ENCODE data around the gene CNTN5. TPM values are rescaled to one million over a fixed set of nuclear protein-coding genes. Genes with fewer than 3 reads are reported as not detected.

CNTN5 gene
- polyA plus RNA-seq, 12 donors, result 3.0 to 8.7 (median 5.2) TPM; not detected in 2

DNA sequence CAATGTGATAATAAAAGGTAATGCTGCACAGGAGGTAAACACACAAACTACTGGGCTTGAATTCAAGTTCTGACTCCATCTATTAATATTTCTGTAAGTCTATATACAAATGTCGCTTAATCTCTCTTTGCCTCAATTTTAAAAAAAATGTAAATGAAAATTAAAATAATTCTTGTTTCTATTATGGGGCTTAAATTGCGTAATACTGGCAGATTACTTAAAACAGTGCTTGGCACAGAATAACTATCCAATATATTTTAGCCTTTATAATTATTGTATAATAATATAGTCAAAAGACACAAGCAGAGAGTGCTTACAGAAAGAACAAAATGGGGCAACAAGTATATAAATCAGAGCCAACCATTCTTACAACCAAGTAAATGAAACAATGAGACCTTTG lies 489.1 kb downstream of the CNTN5 start:
- no peak for DNase-seq

DNA sequence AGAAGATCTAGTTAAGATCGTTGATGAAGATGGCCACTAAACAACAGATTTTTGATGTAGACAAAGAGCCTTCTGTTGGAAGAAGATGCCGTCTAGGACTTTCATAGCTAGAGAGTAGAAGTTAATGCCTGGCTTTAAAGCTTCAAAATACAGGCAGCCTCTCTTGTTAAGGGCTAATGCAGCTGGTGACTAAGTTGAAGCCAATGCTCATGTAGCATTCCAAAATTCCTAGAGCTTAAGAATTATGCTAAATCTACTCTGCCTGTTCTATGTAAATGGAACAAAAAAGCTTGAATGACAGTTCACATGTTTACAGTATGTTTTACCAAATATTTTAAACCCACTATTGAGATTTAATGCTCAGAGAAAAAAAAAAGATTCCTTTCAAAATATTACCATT lies 492.6 kb downstream of the CNTN5 start:
- DNase-seq, result no peak

DNA sequence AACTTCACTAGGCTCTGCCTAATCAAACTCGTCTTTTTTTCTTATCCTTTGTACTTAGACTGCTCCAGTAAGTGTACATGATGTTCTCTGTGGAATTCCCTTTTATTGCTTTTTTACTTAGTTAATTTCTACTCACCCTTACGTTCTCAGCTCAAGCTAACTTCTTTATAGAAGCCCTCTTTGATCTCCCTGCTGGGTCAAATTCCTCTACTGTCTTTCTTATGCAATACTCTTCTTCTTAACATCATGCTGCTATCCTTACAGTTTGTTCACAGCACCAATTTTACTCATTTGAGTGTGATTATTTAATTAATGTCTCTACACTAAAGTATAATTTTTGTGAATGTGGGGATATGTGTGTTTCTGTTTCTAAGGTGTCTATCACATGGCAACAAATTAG lies 498.3 kb downstream of the CNTN5 start:
- no peak for DNase-seq

DNA sequence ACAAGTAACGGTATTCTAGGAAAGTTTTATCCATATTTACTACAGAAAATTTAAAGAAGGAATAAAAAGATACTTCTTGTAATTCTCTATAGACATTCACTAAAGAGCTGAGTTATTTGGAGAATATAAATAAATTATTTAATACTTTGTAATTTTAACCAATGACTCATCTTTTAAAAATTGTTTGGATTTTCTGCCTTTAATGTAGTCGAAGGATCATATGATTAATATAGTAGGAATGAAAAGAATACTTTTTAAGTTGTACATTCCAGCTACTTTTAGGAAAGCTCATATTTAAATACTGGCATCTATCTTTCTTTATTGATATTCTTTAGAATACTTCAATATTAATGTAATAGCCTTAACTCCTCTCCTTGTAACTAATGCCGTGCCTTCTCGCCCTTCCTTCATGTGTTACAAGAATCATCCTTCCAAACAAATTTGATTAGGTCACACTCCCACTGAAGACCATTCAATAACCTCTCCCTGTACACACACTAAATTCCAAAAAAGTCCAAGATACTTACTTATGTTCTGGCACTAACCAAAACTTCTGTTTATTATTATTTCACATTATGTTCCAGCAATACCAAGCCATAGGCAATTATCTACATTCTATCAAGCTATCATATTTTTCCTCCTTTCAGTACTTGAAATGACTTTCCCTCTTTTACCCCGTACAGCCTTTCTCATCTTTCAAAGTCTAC lies 501.9 kb downstream of the CNTN5 start:
- no peak for DNase-seq

DNA sequence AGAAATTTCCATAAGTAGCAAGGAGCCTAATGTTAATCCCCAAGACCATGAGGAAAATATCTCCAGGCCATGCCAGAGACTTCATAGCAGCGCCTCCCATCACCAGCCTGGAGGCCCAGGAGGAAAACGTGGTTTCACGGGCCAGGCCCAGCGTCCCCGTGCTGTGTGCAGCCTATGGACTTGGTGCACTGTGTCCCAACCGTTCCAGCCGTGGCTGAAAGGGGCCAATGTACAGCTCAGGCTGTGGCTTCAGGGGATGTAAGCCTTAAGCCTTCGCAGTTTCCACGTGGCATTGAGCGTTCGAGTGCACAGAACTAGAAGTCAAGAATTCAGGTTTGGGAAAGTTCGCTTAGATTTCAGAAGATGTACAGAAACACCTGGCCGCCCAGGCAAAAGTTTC lies 510.7 kb downstream of the CNTN5 start:
- no peak for DNase-seq

DNA sequence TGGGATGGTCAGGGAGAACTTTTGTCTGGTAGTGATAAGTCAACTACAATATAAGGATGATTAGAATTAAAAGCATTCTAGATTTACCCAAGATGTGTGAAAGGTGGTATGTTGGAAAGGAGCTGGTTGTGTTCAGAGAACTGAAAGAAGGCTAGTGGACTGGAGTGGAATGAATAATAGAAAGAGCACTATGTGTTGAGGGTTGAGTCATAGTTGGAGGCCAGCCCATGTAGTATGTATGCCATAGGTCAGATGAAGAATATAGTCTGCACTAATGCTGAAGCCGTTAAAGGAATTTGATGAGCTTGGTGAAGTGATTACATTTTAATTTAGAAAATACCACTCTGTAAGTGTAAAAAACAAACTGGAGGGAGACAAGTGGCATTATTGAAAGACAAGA lies 514.1 kb downstream of the CNTN5 start:
- no peak for DNase-seq

DNA sequence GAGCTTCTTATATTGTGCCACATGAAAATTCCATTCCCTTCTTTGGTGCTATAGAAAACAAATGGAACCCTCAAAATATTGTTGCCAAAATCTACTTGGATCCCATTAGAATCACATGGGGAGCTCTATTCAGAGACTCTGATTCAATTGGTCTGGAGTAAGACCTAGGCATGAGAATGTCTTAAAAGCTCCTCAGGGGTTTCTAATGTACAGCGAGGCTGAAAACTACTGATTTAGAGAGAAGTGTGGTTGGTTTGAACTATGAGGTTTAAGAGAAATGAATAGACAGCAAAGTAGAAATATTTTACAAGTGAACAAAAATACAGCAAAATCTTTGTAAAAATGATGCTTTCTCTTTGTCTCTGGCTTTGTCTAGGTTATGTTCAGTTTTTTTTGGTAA lies 514.7 kb downstream of the CNTN5 start:
- DNase-seq, result no peak

DNA sequence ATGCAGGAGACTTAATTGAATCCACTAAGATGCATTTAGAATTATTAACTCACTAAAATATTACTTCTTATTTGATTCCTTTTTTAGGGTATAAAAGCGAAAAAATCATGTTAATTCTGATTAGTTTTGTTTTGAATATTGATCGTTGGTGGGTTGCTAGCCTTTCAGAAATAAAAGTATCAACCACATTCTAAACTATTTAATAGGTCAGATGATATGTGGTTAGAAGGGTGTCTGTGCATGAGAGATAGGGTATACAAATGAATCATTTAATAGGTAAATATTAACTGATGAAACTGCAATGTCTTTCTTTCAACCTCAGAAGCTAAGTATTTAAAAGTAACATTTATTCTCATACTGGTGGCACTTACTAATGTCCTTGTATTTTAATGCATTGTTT lies 515.1 kb downstream of the CNTN5 start:
- DNase-seq, result no peak

DNA sequence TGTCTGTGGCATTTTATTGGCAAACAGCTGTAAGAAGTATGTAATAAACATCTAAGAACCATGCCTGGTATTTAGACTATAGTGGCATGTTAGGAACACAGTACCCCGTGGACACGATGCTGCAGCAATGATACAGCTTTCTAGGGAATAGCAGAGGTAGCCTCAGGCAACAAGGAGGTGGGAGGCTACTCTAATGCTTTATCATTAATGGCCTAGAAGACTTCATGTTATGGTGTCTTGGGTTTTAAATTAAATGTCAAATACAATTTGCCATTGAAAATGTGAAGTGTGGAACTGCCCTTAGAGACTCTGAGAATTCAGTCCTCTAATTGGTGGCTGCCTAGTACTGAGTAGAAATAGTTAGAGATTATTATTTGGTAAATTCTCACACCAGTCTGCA lies 516.9 kb downstream of the CNTN5 start:
- no peak for DNase-seq

DNA sequence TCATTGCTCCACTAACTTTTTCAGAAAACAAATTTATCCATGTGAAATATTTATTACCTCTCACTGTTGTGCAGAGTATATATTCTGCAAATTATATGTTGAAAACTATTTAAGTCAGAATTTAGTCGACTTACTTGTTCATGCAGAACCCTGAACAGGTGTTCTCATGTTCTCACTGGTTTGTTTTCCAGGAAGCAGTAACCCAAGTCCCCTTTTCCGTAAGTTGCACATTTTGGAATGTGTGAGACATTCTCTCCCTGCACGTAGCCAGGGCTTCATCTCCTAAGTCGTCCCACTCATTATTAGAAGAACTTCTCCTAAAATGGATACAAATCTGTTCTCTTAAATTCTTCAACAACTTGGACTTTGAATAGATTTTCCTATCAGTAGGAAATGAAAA lies 524.9 kb downstream of the CNTN5 start:
- DNase-seq, result no peak

DNA sequence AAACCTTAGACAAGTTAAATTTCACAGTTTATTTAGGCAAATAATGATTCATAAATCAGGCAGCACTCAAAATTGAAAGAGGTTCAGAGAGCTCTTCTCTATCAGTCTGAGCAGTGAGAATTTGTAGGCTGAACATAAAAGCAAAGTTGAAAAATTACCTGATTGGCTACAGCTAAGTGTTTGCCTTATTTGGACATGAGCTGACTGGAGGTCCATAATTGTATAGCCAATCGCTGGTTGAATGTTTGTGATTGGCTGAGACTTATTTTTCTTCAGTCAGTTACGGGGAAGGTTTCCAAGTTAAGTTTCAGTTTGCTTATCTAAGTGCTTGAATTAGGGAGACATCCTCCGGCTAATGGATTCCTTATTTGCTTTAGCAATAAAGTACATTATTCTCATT lies 527.5 kb downstream of the CNTN5 start:
- no peak for DNase-seq

DNA sequence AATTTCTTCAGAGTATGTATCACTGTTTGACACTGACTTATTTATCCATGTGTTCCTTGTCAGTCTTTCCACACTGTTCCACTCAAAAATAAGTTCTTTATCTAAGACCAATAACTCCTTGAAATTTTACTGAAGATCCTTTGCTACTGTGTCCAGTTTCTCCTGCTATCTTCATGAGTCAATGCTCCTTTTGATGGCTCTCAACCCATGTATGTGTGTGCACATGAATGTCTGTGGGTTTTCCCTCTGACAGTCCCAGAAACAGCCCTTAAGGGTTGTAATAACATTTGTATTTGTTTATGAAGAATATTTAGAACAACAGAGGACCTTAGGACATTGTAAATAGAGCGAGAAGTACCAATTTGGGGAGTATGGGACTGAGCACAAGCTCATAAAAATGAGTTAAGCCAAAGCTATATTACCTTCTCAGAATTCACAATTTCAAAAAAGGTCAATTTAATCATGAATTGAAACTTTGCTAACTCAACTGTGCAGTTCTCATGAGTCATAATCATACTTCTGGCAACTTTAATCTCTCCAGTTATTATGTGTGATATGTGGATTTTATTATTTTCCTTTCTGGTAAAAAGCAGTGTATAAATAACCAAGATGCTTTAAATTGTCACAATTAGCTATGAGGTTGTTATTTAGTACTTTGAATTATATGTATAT lies 533.6 kb downstream of the CNTN5 start:
- no peak for DNase-seq

DNA sequence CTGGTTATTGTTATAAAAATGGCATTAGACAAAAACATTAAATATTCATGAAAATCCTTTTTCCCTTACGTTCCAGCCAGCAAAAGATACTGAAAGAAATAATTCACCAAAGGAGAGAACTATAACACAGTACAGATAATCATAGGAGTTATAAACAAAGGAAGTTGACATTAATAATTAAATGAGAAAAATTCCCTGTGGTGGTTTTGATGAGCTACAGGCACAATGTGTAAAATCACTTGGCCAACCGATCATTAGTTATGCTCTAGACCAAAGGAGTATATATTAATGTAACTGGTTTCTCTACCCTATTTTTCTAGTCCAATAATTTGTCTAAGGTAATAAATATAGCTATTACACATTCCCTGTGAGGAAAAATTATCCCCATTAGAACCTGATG lies 534.7 kb downstream of the CNTN5 start:
- DNase-seq, result no peak

DNA sequence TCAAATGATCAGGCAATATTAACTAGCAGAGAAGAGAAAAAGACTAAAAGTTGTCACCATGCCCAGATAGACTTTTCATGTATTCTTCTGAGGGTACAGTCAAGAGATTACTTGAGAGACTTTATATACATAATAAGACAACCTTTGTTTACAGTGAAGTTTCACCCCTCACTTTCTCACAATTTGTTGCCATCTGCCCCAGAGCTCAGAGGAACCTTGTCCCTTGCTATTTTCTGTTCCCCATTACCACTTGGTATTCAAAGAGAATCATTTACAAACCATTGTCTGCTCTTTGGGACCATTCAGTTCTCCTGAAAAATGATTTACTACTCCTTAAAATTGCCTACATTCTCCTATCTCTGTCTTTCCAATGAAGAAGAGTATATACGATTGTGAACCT lies 544.6 kb downstream of the CNTN5 start:
- no peak for DNase-seq

DNA sequence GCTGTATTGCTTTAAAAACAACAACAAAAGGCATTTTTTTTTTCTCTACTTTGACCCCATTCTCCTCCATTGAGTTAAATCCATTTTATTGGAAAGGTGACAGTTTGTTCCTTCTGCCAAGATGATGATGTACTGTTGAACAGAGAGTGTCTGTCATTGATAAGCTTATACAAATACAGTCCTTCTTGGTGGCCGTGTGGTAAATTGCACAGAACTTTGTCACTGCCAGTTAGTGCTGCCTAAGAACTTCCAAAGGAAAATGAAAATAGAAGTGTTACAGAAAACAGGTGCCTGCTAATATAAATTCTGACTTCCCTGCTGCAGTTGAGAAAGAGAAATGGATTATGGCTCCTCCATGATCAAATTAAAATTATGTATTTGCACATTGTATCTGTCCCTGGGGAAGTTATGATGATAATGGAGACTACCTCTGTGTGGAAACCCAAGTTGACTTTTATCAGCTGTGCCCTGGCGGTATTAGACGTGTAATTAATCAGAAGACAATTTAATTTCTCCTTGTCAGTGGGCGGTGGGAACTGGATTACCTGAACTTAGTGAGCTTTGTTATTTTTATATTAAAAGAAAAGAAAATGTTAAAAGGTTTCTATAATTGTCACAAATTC lies 546.7 kb downstream of the CNTN5 start:
- DNase-seq, result no peak

DNA sequence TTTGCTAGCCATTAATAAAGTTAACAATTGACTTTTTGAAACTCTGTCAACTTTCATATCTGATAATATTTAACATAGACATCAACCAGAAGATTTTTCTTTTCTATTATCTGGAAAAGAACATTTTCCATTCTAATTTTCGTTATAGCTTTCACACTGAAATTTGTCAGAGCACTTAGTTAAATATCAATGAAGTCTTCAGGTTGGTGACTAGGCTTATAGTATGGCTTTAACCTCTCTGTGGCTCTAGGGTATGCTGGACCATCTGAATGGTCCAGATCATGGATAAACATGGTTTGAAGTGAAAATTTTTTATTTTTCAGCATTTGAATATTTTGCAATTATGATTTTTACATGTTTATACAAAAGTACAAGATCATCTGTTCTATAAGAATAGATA lies 548.1 kb downstream of the CNTN5 start:
- no peak for DNase-seq

DNA sequence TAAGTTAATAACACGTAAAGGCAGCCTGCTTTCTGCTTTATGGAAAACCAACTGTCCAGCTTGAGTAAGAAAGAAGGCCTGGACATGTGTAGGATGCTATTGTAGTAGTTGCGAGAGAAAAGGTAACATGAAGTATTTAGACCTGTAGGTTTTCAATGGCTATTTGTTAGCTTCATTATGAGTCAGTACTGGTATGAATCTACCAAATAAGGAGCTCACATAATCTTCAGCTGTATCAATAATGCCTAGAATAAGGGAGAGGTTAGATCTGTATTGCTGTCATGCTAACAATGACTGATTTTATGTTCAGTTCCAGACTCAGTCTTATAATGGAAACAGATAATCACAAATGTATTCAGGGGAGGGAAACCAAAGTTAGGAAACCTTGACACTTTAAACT lies 550.3 kb downstream of the CNTN5 start:
- no peak for DNase-seq

DNA sequence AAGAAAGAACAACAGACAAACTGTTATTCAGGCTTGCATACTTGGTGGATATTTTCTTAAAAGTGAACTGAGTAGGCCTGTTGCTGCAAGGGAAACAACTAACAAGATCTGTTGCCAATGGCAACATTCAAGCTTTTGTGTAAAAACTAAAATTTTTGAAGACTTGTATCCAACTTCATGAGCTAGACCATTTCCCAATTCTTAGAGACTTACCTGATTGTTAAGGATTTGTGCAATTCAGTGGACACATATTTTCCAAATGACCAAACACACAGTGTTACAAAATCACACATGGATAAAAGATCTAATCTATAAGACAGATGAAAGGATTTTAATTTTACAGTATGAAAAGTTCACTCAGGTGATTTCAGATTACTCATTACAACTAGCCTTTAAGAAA lies 564.1 kb downstream of the CNTN5 start:
- no peak for DNase-seq

DNA sequence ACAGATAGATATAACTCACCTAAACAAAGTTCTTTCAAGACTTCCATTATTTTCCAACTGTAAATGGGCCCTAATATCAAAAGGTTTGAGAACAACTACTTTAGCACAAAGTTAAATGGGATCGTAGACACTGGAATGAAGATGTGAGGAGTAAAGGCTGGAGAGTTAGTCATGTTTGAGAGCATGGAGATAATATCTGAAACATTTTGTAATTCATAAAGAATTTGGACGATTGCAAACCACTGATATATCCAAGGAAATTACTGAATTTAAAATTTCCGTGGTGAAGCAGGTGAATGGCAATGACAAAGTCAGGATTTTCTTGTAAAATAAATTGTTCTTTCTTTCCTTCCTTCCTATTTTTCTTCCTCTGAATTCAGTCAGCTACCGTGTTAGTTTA lies 564.9 kb downstream of the CNTN5 start:
- DNase-seq, result no peak

DNA sequence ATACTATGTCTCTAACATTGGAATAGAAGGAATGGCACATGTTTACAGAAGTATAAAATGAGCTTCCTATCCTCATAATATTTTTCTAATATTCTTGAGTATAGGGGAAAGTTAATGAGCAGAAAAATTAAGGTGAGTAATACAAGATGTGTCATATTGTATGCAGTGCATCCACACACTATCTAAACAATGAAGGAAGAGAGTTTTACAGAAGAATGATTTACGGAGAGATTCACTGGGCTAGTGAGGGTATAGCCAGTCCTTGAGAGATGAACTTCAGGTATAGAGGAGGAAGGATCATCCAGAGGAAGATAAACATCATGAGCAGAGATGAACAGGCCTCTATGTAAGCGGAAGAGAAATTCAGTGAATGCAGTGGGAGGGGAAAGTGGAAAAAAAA lies 569.0 kb downstream of the CNTN5 start:
- DNase-seq, result no peak

DNA sequence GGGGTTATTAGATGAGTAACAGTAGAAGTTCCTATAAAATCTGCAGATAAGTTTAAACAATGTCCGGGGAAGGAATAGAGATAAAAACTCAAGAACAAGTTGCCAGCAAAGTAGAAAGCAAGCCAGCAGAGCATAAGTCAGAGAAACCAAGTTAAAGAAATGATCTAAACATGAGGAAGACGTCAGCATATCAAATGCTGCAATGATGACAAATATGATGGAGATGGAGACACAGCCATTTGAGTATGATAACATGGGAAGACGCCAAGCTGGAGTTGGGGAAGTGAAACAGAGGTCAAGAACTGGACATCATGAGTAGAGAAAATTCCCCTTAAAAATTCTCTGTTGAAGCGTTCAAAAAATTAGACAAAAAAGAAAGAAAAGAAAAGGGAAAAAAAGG lies 571.5 kb downstream of the CNTN5 start:
- no peak for DNase-seq

DNA sequence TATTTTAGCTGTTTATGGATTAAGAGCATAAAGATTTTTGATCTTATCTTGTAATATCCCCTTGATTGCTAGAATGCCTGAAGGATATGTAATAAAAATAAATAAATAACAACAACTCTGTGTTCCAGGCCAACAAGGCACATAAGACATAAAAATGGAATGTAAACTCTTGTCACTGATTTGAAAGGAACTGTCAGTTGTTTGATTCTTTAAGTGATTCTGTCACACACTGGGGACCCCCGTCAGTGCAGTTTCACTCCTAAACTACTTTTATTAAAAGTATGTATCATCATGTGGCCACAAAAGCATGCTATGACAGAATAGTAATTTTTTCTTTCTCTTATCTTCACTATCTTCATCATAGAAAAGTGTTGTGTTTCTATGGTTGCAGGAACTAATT lies 572.4 kb downstream of the CNTN5 start:
- DNase-seq, result no peak

DNA sequence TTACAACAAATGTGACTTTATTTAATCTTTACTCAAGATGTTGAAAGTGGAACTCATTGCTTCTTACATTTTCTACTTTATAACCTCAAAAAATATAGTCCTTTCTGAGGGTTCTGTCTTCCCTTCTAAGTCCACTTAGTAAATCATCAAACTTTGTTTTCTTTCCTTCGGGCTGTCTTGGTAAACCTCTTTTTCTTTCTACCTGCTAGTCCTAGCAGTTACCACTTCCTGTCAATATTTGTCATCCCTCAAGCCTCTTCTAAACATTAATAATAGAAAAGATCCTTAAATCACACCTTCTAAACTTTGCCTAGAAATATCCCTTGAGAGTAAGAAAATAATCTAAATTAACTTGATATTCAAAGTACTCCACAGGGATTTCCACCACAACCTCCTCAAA lies 580.4 kb downstream of the CNTN5 start:
- no peak for DNase-seq

DNA sequence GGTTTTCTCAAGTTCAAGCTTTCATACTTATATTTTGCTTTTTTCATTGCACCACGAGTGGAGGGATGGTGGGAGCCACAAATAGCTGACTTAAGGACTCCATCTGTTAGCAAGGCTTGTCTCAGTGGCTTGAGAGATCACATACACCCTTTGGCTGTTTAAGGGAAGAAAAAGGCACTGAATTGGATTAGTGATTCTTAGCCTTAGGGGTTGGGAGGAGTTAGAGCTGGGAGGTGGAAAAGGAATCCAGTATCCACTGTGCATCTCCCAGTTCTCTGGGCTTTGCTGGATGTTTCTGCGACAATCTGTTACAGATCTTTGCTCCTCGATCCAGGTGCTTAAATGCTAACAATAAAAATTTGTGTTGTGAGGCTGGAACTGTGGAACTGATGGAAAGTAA lies 593.6 kb downstream of the CNTN5 start:
- DNase-seq, result no peak
